ENCODE measurements around the gene CHAMP1. TPM values are rescaled to one million over a fixed set of nuclear protein-coding genes. Genes with fewer than 3 reads are reported as not detected.
"Not testable (repeated sequence)": the region's sequence is repeated elsewhere in the genome, so short reads cannot be mapped to it uniquely, and the experiment has no call there.

Gene CHAMP1
- total and polyA plus RNA-seq, 3 donors from 2014 or later, result 15.0 to 21.7 (median 19.2) TPM

DNA sequence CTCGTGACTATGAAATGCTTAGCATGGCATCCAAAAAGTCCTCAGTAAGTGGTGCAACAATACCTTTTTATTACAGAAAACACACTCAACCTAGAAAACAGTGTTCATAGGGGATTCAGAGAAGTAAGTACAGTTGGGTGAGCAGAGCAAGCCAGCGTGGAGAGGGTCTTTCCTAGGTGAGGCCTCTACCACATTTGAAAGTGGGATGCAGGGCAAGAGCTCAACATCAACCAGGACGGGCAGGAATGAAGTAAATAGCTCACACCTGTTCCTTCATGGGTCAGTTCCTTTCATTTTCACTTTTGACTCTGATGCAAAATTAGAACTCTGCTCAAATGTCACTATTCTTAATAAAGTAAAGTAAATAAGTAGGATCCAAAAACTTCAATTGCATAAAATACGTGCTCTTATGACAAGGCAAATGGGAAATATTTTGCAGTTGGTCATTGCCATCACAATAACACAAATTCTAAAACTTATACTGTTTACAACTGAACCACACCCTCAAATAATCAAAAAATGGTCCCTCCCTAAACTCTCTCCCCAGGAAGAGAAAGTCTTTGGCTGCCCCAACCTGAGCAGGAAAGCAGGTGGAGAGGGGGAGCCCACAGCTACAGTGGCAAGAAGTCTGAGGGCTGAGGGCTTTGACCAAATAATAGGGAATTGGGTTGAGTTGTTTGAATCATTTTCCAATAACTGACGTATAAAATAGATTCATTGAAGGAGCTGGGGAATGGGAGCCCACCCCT lies 20.2 kb downstream of the CHAMP1 start:
- Histone ChIP-seq H3K4me1 (no peaks in the 10 kb centered on the region), H3K36me3 (ENCODE audit: low read depth, missing control alignments) (no peaks in the 10 kb centered on the region), H3K27me3 (no peaks in the 10 kb centered on the region), H3K27ac (no peak overlapping the region), H3K9me3 (no peaks in the 10 kb centered on the region), H3K4me3 (no peak overlapping the region)
- intact Hi-C loops (cut with DNase I; ENCODE audit: low total_unique reads), result no loop called here
- no peak for TF ChIP-seq POLR2A (IDR thresholded peaks at IDR 0.05)
- TF ChIP-seq, protein P1, sequence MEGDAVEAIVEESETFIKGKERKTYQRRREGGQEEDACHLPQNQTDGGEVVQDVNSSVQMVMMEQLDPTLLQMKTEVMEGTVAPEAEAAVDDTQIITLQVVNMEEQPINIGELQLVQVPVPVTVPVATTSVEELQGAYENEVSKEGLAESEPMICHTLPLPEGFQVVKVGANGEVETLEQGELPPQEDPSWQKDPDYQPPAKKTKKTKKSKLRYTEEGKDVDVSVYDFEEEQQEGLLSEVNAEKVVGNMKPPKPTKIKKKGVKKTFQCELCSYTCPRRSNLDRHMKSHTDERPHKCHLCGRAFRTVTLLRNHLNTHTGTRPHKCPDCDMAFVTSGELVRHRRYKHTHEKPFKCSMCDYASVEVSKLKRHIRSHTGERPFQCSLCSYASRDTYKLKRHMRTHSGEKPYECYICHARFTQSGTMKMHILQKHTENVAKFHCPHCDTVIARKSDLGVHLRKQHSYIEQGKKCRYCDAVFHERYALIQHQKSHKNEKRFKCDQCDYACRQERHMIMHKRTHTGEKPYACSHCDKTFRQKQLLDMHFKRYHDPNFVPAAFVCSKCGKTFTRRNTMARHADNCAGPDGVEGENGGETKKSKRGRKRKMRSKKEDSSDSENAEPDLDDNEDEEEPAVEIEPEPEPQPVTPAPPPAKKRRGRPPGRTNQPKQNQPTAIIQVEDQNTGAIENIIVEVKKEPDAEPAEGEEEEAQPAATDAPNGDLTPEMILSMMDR (IDR thresholded peaks at IDR 0.05), result no peak
- 80 to 83% methylated on average over 5 of the region's 5 CpGs for WGBS, 2 donors
- DNase-seq, result no peak

DNA sequence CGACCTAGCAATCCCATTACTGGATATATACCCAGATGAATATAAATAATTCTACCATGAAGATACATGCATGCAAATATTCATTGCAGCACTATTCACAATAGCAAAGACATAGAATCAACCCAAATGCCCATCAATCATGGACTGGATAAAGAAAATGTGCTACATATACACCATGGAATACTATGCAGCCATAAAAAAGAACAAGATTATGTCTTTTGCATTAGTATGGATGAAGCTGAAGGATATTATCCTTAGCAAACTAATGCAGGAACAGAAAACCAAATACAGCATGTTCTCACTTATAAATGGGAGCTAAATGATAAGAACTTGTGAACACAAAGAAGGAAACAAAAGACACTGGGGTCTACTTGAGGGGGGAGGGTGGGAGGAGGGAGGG lies 22.2 kb downstream of the CHAMP1 start:
- H3K27me3 ChIP-seq; DNase-seq; H3K27ac ChIP-seq; H3K9me3 ChIP-seq; intact Hi-C loops (cut with DNase I; ENCODE audit: low total_unique reads); H3K4me1 ChIP-seq; H3K4me3 ChIP-seq; H3K36me3 ChIP-seq (ENCODE audit: low read depth, missing control alignments): not testable (repeated sequence)
- 86% methylated on average over 1 of the region's 1 CpG for WGBS, 2 donors

DNA sequence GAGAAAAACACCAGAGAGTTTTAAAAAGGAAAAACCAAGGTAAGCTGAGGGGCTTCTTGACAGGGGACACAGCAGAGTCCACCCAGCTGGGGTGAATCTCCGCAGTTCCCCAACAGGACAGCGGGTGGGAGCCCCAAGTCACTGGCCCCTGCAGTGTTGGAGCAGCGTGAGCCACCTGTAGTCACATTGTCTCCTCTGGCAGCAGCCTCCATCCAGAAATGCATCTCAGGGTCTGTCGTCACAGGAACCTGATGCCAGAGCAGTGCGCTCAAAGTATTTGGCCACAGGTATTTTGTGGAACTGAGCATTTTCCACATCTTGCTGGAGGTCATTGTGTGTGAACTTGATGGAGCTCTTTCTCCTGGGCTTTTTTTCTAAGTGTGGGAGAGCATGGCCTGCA lies 24.7 kb downstream of the CHAMP1 start:
- H3K4me1 ChIP-seq, result no peaks in the 10 kb centered on the region
- TF ChIP-seq, protein P1 (IDR thresholded peaks at IDR 0.05), result no peak
- TF ChIP-seq POLR2A (IDR thresholded peaks at IDR 0.05), result no peak
- no peaks in the 10 kb centered on the region for H3K27me3 ChIP-seq
- intact Hi-C loops (cut with DNase I; ENCODE audit: low total_unique reads), result no loop called here
- H3K36me3 ChIP-seq (ENCODE audit: low read depth, missing control alignments), result no peaks in the 10 kb centered on the region
- 88 to 95% methylated on average over 5 of the region's 5 CpGs for WGBS, 2 donors
- no peaks in the 10 kb centered on the region for H3K9me3 ChIP-seq
- H3K4me3 ChIP-seq, result no peak overlapping the region
- no peak overlapping the region for H3K27ac ChIP-seq
- no peak for DNase-seq

DNA sequence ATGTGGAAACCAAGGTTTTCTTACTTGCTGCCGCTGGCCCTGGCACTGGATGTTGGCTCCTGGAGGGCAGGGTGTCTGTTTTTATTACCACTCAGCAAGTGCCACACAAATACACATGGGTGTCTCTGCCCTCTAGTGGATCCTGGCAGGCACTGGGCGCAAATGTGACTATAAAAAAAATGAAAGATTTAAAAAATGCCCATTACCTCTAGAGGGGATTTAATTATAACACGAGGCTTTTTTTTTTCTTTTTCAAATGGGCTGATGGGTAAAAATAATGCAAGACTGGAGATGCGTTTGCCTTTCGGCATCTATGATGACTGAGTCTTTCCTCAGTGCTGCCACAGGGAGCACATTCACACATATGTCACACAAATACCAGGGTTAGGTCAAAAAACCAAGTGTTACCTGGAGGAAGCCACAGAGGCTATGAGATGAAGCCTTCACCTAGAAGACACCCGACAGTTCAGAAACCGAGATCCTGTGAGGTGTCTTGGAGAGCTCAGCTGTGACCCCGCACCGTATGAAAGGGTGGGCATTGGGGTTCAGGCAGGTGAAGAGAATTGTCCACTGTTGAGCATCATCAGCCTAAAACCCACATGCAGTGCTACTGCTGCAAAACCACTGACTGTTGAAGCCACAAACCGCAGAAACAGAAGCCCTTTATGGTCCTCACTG lies 25.7 kb downstream of the CHAMP1 start:
- H3K27me3 ChIP-seq, result no peaks in the 10 kb centered on the region
- H3K36me3 ChIP-seq (ENCODE audit: low read depth, missing control alignments), result no peaks in the 10 kb centered on the region
- TF ChIP-seq, protein P1 (IDR thresholded peaks at IDR 0.05), result peak in 2 of 3 experiments; percentile 36 to 64
- TF ChIP-seq POLR2A (IDR thresholded peaks at IDR 0.05), result no peak
- intact Hi-C loops (cut with DNase I; ENCODE audit: low total_unique reads), result no loop called here
- DNase-seq, result peak; percentile 49
- WGBS, 2 donors, result 58 to 63% methylated on average over 10 of the region's 10 CpGs
- no peak overlapping the region for H3K4me3 ChIP-seq
- H3K27ac ChIP-seq, result no peak overlapping the region
- H3K9me3 ChIP-seq, result no peaks in the 10 kb centered on the region
- no peaks in the 10 kb centered on the region for H3K4me1 ChIP-seq

DNA sequence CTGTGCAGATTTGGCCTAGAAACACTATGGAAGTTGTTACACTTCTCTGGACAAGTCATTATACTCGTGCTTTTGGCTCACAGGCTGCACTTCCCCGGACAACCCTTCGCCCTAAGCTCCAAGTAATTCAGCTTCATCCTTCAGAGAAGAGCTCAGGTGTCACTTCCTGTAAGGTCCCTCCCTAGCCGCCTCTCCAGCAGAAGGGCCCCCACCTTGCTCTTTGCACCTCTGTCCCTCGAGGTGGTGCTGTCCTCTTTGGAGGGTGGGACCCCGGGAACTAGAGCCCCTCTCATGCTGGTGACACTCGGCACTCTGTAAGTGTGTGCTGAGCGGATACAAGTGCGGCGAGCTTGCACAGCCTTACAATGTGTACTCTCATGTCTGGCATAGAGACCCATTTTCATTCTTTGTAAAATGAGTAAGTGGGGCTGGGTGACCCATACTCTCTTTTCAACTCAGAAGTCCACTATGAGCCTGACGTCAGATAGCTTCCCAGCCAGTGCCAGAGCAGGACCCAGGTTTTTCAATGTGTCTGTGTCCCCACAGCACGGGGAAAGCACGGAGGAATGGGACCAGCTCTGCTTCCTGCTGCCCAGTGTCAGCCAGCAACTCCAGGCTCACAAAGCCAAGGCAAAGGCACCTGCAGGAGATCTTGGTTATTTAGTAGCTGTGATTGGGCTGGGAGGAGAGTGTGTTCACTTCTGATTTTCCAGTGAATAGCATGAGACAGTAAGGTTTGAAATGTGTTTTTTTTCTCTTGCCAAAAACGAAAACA lies 26.9 kb downstream of the CHAMP1 start:
- no peaks in the 10 kb centered on the region for H3K9me3 ChIP-seq
- 75 to 83% methylated on average over 14 of the region's 14 CpGs for WGBS, 2 donors
- no peaks in the 10 kb centered on the region for H3K36me3 ChIP-seq (ENCODE audit: low read depth, missing control alignments)
- H3K4me3 ChIP-seq, result no peak overlapping the region
- H3K27ac ChIP-seq, result no peak overlapping the region
- DNase-seq, result no peak
- no peaks in the 10 kb centered on the region for H3K4me1 ChIP-seq
- intact Hi-C loops (cut with DNase I; ENCODE audit: low total_unique reads), result no loop called here
- no peaks in the 10 kb centered on the region for H3K27me3 ChIP-seq
- TF ChIP-seq, protein P1 (IDR thresholded peaks at IDR 0.05), result no peak
- TF ChIP-seq POLR2A (IDR thresholded peaks at IDR 0.05), result no peak

DNA sequence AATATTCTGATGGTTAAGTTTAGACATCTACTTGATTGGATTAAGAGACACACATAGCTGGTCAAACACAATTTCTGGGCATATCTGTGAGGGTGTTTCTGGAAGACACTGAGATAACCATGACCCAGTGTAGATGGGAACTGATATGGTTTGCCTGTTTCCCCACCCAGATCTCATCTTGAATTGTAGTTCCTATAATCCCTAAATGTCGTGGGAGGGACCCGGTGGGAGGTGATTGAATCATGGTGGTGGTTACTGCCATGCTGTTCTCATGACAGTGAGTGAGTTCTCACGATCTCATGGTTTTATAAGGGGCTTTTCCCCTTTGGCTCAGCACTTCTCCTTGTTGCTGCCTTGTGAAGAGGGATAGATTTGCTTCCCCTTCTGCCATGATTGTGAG lies 33.0 kb downstream of the CHAMP1 start:
- H3K4me1 ChIP-seq; H3K36me3 ChIP-seq (ENCODE audit: low read depth, missing control alignments); intact Hi-C loops (cut with DNase I; ENCODE audit: low total_unique reads); H3K27ac ChIP-seq; DNase-seq; H3K9me3 ChIP-seq; H3K4me3 ChIP-seq; H3K27me3 ChIP-seq: not testable (repeated sequence)
- 60 to 70% methylated on average over 2 to 3 of the region's 3 CpGs for WGBS, 2 donors
